ENCODE results near the gene GNG14. TPM values are rescaled to one million over a fixed set of nuclear protein-coding genes. Genes with fewer than 3 reads are reported as not detected.

The GNG14 gene
- polyA plus RNA-seq, 3 donors: not detected

- H3K27ac Mint-ChIP-seq: peak overlapping the region in 6 of 7 donors; percentile 92 to 98 (median 96)
- Histone ChIP-seq H4K20me1 (ENCODE audit: insufficient read depth, low read length) (peaks cover 11% of the 10 kb centered on the region), H2AFZ (ENCODE audit: insufficient read depth, low read depth, low read length, poor library complexity, severe bottlenecking) (peak overlapping the region; percentile 85), H3K4me3 (replicated peaks in 1 of 3; ENCODE audit: low read depth in 2 of 3, low read length in 3 of 3) (peak overlapping the region; percentile 66 to 97 (median 81)), H3K9ac (ENCODE audit: insufficient read depth, low read length, poor library complexity, severe bottlenecking) (peak overlapping the region; percentile 74), H3K36me3 (replicated peaks in 1 of 2; ENCODE audit: control insufficient read depth in 1 of 2, insufficient read depth in 2 of 2, low read length in 2 of 2) (peaks cover 7 to 24% of the 10 kb centered on the region in 2 donors), H3K79me2 (ENCODE audit: insufficient read depth, low read length) (peaks cover 46% of the 10 kb centered on the region), H3K27ac (ENCODE audit: low read depth in 1 of 2, low read length in 2 of 2) (peak overlapping the region; percentile 46 to 93), H3K9me3 (replicated peaks in 1 of 2; ENCODE audit: control insufficient read depth in 1 of 2, insufficient read depth in 1 of 2, low read length in 2 of 2) (no peaks in the 10 kb centered on the region), H3K4me1 (ENCODE audit: control insufficient read depth in 1 of 2, insufficient read depth in 2 of 2, low read length in 2 of 2) (peaks cover 35 to 41% of the 10 kb centered on the region in 2 donors), H3K27me3 (ENCODE audit: control insufficient read depth in 2 of 2, insufficient read depth in 2 of 2, low read length in 2 of 2) (no peaks in the 10 kb centered on the region), H3K4me2 (replicated peaks; ENCODE audit: extremely low read depth, low read length, poor library complexity, severe bottlenecking) (peak overlapping the region; percentile 92)
- peaks cover 0 to 2% (median 0%) of the 10 kb centered on the region in 3 donors for H3K27me3 Mint-ChIP-seq (ENCODE audit: low read depth in 3 of 3)
- peaks cover 24 to 42% of the 10 kb centered on the region in 2 donors for H3K36me3 Mint-ChIP-seq
- no peaks in the 10 kb centered on the region for H3K9me3 Mint-ChIP-seq
- 4% methylated on average over 11 of the region's 13 CpGs for WGBS (ENCODE audit: insufficient coverage)
- peaks cover 34% of the 10 kb centered on the region for H3K4me1 Mint-ChIP-seq
- no peak for TF ChIP-seq CTCF (IDR thresholded peaks at IDR 0.05)
- peak overlapping the region; percentile 99 for H3K4me3 Mint-ChIP-seq
- no peak for DNase-seq
- intact Hi-C loops (cut with micrococcal nuclease): loop anchor here in 1 of 2 donors (2.0 to 5.0 kb wide), 2 partner anchors 15 to 56 kb away; partner anchors contain the start of genes DHPS and TNPO2
These were observed 50.1 kb downstream of the GNG14 start for GRCh38 chr19:12737835-12738351.

Small RNA genes within 50 kb of the gene (small RNA-seq; reads per million reads assigned to genes)
- 17.5 reads per million, percentile 85 among the genes with 10 or more reads in this experiment for gene SNORD41 (ENCODE audit: insufficient read length, low read depth)

Other genes starting within 250 kb of the GNG14 start
- gene ZNF443, start 247.0 kb upstream of the GNG14 start, polyA plus RNA-seq: under 1 TPM; 0.24 to 1.00 (median 0.52) TPM
- gene ZNF709, start 203.2 kb upstream of the GNG14 start, polyA plus RNA-seq: under 1 TPM; 0.15 to 0.28 (median 0.19) TPM
- gene ZNF564, start 136.5 kb upstream of the GNG14 start, polyA plus RNA-seq: 1 to 10 TPM; 1.0 to 8.4 (median 8.4) TPM
- gene ZNF490, start 77.2 kb upstream of the GNG14 start, polyA plus RNA-seq: 1 to 10 TPM; 2.3 to 4.2 (median 2.7) TPM
- gene ZNF791, start 77.1 kb upstream of the GNG14 start, polyA plus RNA-seq: 1 to 10 TPM; 5.2 to 8.2 (median 5.9) TPM
- 100 to 1,000 TPM; 218 to 305 (median 295) TPM for gene MAN2B1, start 21.3 kb upstream of the GNG14 start, polyA plus RNA-seq
- gene WDR83, start 21.2 kb upstream of the GNG14 start, polyA plus RNA-seq: 1 to 10 TPM; 7.9 to 9.9 (median 8.5) TPM
- gene DHPS, start 6.1 kb upstream of the GNG14 start, polyA plus RNA-seq: 100 to 1,000 TPM in 1 of 3 donors, 10 to 100 TPM in 2; 51.0 to 130 (median 53.4) TPM
- gene FBXW9, start 8.6 kb downstream of the GNG14 start, polyA plus RNA-seq: 1 to 10 TPM; 4.4 to 7.2 (median 5.1) TPM
- gene TNPO2, start 35.9 kb downstream of the GNG14 start, polyA plus RNA-seq: 10 to 100 TPM in 1 of 3 donors, under 1 TPM in 2; 0.28 to 45.2 (median 0.52) TPM
- 100 to 1,000 TPM; 152 to 187 (median 175) TPM for gene TRIR, start 46.7 kb downstream of the GNG14 start, polyA plus RNA-seq
- 100 to 1,000 TPM in 2 of 3 donors, 10 to 100 TPM in 1; 97.5 to 122 (median 108) TPM for gene GET3, start 49.5 kb downstream of the GNG14 start, polyA plus RNA-seq
- gene BEST2, start 63.8 kb downstream of the GNG14 start, polyA plus RNA-seq: not detected
- gene HOOK2, start 87.6 kb downstream of the GNG14 start, polyA plus RNA-seq: 10 to 100 TPM in 1 of 3 donors, 1 to 10 TPM in 1, under 1 TPM in 1; 0.55 to 28.6 (median 1.1) TPM
- 1,000 to 10,000 TPM; 1,279 to 3,167 (median 1,468) TPM for gene JUNB, start 103.5 kb downstream of the GNG14 start, polyA plus RNA-seq
- gene PRDX2, start 113.8 kb downstream of the GNG14 start, polyA plus RNA-seq: 10 to 100 TPM; 40.0 to 71.5 (median 46.7) TPM
- gene THSD8, start 114.1 kb downstream of the GNG14 start, polyA plus RNA-seq: 1 to 10 TPM in 1 of 3 donors, not detected in 2; 4.0 TPM
- 10 to 100 TPM in 2 of 3 donors, 1 to 10 TPM in 1; 8.7 to 21.5 (median 15.2) TPM for gene RNASEH2A, start 118.6 kb downstream of the GNG14 start, polyA plus RNA-seq
- not detected for gene RTBDN, start 146.6 kb downstream of the GNG14 start, polyA plus RNA-seq
- gene MAST1, start 150.5 kb downstream of the GNG14 start, polyA plus RNA-seq: 1 to 10 TPM in 2 of 3 donors, under 1 TPM in 1; 0.28 to 3.6 (median 1.1) TPM
- gene DNASE2, start 193.5 kb downstream of the GNG14 start, polyA plus RNA-seq: 10 to 100 TPM; 38.8 to 91.6 (median 44.8) TPM
- gene KLF1, start 199.2 kb downstream of the GNG14 start, polyA plus RNA-seq: under 1 TPM; 0.24 to 0.45 (median 0.28) TPM
- gene GCDH, start 203.2 kb downstream of the GNG14 start, polyA plus RNA-seq: 10 to 100 TPM in 1 of 3 donors, 1 to 10 TPM in 2; 7.3 to 30.5 (median 9.6) TPM
- under 1 TPM in 1 of 3 donors, not detected in 2; 0.35 TPM for gene SYCE2, start 231.3 kb downstream of the GNG14 start, polyA plus RNA-seq
- gene FARSA, start 245.7 kb downstream of the GNG14 start, polyA plus RNA-seq: 10 to 100 TPM; 29.0 to 49.2 (median 47.9) TPM